Epithelial cell of alveolus of lung (primary cell): ENCODE results near the gene ANKRD22. TPM values are rescaled to one million over a fixed set of nuclear protein-coding genes. Genes with fewer than 3 reads are reported as not detected.

Experiments
- total RNA-seq: library from RNA; depleted of rRNA; stranded (reverse); fragments of >200 nt; gene quantifications from 2 replicates; pipeline ENCODE4 v1.2.1, GENCODE V29; 2015

ANKRD22 gene
- not detected in 2 replicates for total RNA-seq

GRCh38 chr10:88851706-88852105, at the start of gene ANKRD22:
Gene ANKRD22, minus strand, starts transcription at chr10:88851844. Its CDS starts 237 bp downstream, at chr10:88851607.

DNA sequence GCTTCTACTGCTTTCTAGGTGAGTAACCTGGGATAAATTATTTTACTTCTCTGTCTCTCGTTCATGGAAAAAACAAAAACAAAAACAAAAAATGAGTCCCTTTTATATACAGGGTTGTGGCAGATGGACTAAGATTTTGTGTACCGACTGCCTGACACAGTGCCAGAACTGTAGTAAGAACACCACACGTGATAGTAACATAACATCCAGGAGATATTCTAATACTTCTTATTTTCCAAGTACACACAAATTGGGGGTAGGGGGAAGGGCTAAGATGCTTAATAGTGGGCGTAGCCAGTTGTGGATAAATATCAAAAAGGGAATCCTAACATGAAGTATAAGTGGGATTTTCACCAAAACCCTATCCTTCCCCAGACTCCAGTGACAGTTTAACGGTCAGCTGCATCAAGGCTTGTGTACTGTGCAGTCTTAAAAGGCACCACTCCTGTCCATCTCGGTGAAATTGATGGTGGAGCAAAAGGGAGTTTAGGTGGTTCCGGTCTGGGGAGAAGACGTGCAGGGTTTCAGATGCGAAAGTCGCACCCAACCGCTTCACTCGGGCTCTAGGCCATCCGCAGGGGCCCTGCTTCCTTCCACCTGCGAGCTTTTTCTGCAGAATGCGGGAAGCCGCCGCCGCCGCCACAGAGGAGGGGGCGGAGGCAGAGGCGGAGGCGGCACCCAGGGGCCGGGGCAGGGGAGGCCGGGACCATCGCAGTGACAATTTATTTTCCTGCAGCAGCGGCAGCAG, 28.1 kb upstream of the ANKRD22 start, which contains the start of gene STAMBPL1:
Gene STAMBPL1 (plus strand): TSS at position 712 of the 748 bp plus-strand sequence. CDS start 21,464 bp downstream, outside the sequence.

DNA sequence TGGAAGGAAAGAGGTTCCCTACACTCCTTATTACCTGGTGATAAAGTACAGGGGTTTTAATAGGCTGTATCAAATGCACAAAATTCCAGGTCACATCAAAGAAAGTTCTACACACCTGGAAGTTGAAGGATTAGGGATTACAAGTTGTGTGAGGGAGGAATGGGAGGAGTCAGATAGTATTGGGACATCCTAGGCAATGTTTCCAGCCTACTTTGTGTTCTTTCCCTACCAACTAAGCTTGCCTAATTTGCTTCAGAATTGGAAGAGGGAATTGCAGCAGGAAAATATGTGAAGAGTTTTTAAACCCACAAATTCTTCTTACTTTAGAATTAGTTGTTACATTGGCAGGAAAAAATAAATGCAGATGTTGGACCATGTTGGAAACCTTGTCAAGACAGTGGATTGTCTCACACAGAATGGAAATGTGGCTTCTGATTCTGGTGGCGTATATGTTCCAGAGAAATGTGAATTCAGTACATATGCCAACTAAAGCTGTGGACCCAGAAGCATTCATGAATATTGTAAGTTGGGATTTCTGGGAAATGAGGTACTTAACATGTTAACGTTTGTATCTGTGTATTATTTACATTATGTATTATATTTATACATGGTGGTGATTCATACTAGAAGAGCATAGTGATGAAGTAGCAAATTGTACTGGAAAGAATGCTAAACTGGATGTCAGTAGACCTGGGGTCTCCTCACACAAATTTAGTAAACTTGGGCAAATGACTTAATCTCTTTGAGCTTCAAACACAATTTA, 48.9 kb downstream of the ANKRD22 start, which contains the start of gene LIPM:
Gene LIPM (plus strand): TSS at position 208 of the 763 bp plus-strand sequence. CDS start 167 bp downstream, at position 375.

Other genes with a start within 250 kb of the ANKRD22 start
- gene LIPF, start 187.4 kb downstream of the ANKRD22 start, total RNA-seq = not detected in 2 replicates
- not detected in 2 replicates for gene LIPK, start 145.6 kb downstream of the ANKRD22 start, total RNA-seq
- not detected in 2 replicates for gene LIPN, start 91.8 kb downstream of the ANKRD22 start, total RNA-seq
- gene LIPM, start 49.1 kb downstream of the ANKRD22 start, total RNA-seq = not detected in 2 replicates
- 30.3 and 84.2 TPM in 2 replicates for gene STAMBPL1, start 28.4 kb upstream of the ANKRD22 start, total RNA-seq
- gene ACTA2, start 100.9 kb upstream of the ANKRD22 start, total RNA-seq = 129 and 218 TPM in 2 replicates
- 17.8 and 35.1 TPM in 2 replicates for gene FAS, start 139.0 kb upstream of the ANKRD22 start, total RNA-seq